ACC112 (cell line): ENCODE measurements around the gene RHBDF2.
A peak's percentile ranks its signal among the peaks of the same experiment; 100 is the strongest.
"Not testable (repeated sequence)": the region's sequence is repeated elsewhere in the genome, so short reads cannot be mapped to it uniquely, and the experiment has no call there.

Experiments
- H2AFZ ChIP-seq: fragments of 200-600 bp; sonication (generic); one replicate; pipeline ENCODE4 v1.6.0; 2017; ENCODE audit warnings: antibody characterized with exemption, low read length; ENCODE audit not compliant: unreplicated experiment
- H3K27ac ChIP-seq: fragments of 200-600 bp; sonication (generic); 2 replicates; pipeline ENCODE4 v1.5.1; 2014; ENCODE audit warnings: low read depth, mild to moderate bottlenecking, antibody characterized with exemption, low read length, moderate library complexity
- H3K27me3 ChIP-seq: fragments of 200-600 bp; sonication (generic); 2 replicates; pipeline ENCODE4 v1.6.1; 2014; ENCODE audit warnings: mild to moderate bottlenecking, antibody characterized with exemption, low read length, moderate library complexity, mixed read lengths; ENCODE audit not compliant: insufficient read depth
- H3K36me3 ChIP-seq: fragments of 200-600 bp; sonication (generic); 2 replicates; pipeline ENCODE4 v1.6.1; 2016; ENCODE audit warnings: mild to moderate bottlenecking, antibody characterized with exemption, low read length, moderate library complexity, mixed read lengths; ENCODE audit not compliant: insufficient read depth
- H3K4me1 ChIP-seq: fragments of 200-600 bp; sonication (generic); one replicate; pipeline ENCODE4 v1.6.1; 2016; ENCODE audit warnings: low read length, mixed read lengths; ENCODE audit not compliant: insufficient read depth, unreplicated experiment, control insufficient read depth
- H3K4me3 ChIP-seq: fragments of 200-600 bp; sonication (generic); 2 replicates; pipeline ENCODE4 v1.5.1; 2014; ENCODE audit warnings: mild to moderate bottlenecking, low read depth, low read length
- H3K79me2 ChIP-seq: fragments of 200-600 bp; sonication (generic); one replicate; pipeline ENCODE4 v1.6.0; 2016; ENCODE audit warnings: low read length; ENCODE audit not compliant: control insufficient read depth, unreplicated experiment, insufficient read depth

The RHBDF2 gene

GRCh38 chr17:76521683-76522082 is 20.5 kb upstream of the RHBDF2 start:
- H3K36me3 ChIP-seq, H3K79me2 ChIP-seq, H3K4me1 ChIP-seq, H3K27ac ChIP-seq, H3K27me3 ChIP-seq, H3K4me3 ChIP-seq, H2AFZ ChIP-seq: not testable (repeated sequence)

- Histone ChIP-seq H3K4me3 (no peak overlapping the region), H3K4me1 (peaks cover 10% of the 10 kb centered on the region), H3K27ac (no peak overlapping the region), H3K27me3 (no peaks in the 10 kb centered on the region), H2AFZ (no peak overlapping the region), H3K79me2 (no peaks in the 10 kb centered on the region), H3K36me3 (no peaks in the 10 kb centered on the region)
Observed at GRCh38 chr17:76521262-76521661, 20.0 kb upstream of the RHBDF2 start.

- H3K79me2 ChIP-seq, result no peaks in the 10 kb centered on the region
- H2AFZ ChIP-seq, result no peak overlapping the region
- peaks cover 11% of the 10 kb centered on the region for H3K4me1 ChIP-seq
- H3K27ac ChIP-seq, result no peak overlapping the region
- no peak overlapping the region for H3K4me3 ChIP-seq
- no peaks in the 10 kb centered on the region for H3K36me3 ChIP-seq
- H3K27me3 ChIP-seq, result no peaks in the 10 kb centered on the region
Observed at GRCh38 chr17:76519048-76519966, 18.1 kb upstream of the RHBDF2 start.

GRCh38 chr17:76517638-76518038 is 16.4 kb upstream of the RHBDF2 start:
- Histone ChIP-seq H3K27ac (no peak overlapping the region), H3K36me3 (no peaks in the 10 kb centered on the region), H3K4me3 (no peak overlapping the region), H3K79me2 (no peaks in the 10 kb centered on the region), H3K27me3 (no peaks in the 10 kb centered on the region), H3K4me1 (peaks cover 10% of the 10 kb centered on the region), H2AFZ (no peak overlapping the region)

GRCh38 chr17:76515274-76515949 is 14.2 kb upstream of the RHBDF2 start:
- peak overlapping the region; percentile 50 for H3K4me3 ChIP-seq
- H3K27ac ChIP-seq, result peak overlapping the region; percentile 94
- peaks cover 10% of the 10 kb centered on the region for H3K4me1 ChIP-seq
- H3K36me3 ChIP-seq, result no peaks in the 10 kb centered on the region
- no peaks in the 10 kb centered on the region for H3K27me3 ChIP-seq
- H3K79me2 ChIP-seq, result no peaks in the 10 kb centered on the region
- peak overlapping the region; percentile 39 for H2AFZ ChIP-seq

- H3K36me3 ChIP-seq, H3K79me2 ChIP-seq, H2AFZ ChIP-seq, H3K27me3 ChIP-seq, H3K4me3 ChIP-seq: not testable (repeated sequence)
- Histone ChIP-seq H3K27ac (peak overlapping the region; percentile 94), H3K4me1 (peaks cover 10% of the 10 kb centered on the region)
Observed at GRCh38 chr17:76514355-76514754, 13.1 kb upstream of the RHBDF2 start.

- peaks cover 10% of the 10 kb centered on the region for H3K4me1 ChIP-seq
- no peak overlapping the region for H2AFZ ChIP-seq
- no peaks in the 10 kb centered on the region for H3K27me3 ChIP-seq
- no peak overlapping the region for H3K27ac ChIP-seq
- H3K79me2 ChIP-seq, result no peaks in the 10 kb centered on the region
- H3K36me3 ChIP-seq, result no peaks in the 10 kb centered on the region
- no peak overlapping the region for H3K4me3 ChIP-seq
Observed at GRCh38 chr17:76513306-76513692, 12.1 kb upstream of the RHBDF2 start.

GRCh38 chr17:76512366-76513305 is 11.4 kb upstream of the RHBDF2 start:
- Histone ChIP-seq H3K4me3 (no peak overlapping the region), H3K79me2 (no peaks in the 10 kb centered on the region), H3K27me3 (no peaks in the 10 kb centered on the region), H3K4me1 (peaks cover 10% of the 10 kb centered on the region), H3K27ac (no peak overlapping the region), H2AFZ (no peak overlapping the region), H3K36me3 (no peaks in the 10 kb centered on the region)

- Histone ChIP-seq H3K27me3 (no peaks in the 10 kb centered on the region), H3K36me3 (no peaks in the 10 kb centered on the region), H2AFZ (no peak overlapping the region), H3K4me3 (no peak overlapping the region), H3K27ac (no peak overlapping the region), H3K4me1 (peaks cover 10% of the 10 kb centered on the region), H3K79me2 (no peaks in the 10 kb centered on the region)
Observed at GRCh38 chr17:76511668-76512365, 10.6 kb upstream of the RHBDF2 start.

GRCh38 chr17:76510831-76511244 is 9.6 kb upstream of the RHBDF2 start:
- Histone ChIP-seq H2AFZ (no peak overlapping the region), H3K27ac (no peak overlapping the region), H3K4me3 (no peak overlapping the region), H3K36me3 (no peaks in the 10 kb centered on the region), H3K27me3 (no peaks in the 10 kb centered on the region), H3K4me1 (peaks cover 10% of the 10 kb centered on the region), H3K79me2 (no peaks in the 10 kb centered on the region)
